WTC11 (cell line): ENCODE results near the gene TMEM8B. TPM values are rescaled to one million over a fixed set of nuclear protein-coding genes. Genes with fewer than 3 reads are reported as not detected.

ENCODE experiments used
- ATAC-seq: fragments of 200-7000 bp; cut with Tn5 transposase; 2 replicates; pipeline ENCODE4 v1.10.0; 2021; ENCODE audit warnings: mild to moderate bottlenecking, moderate library complexity
- Bru-seq: library from RNA; stranded (reverse); fragments of 400-500 nt; gene quantifications from one replicate; lab custom pipeline; 2021; lab: Mats Ljungman, UMichigan
- CTCF ChIA-PET: fragments of 300-600 bp; sonication (Branson Sonifier 250); formaldehyde crosslinking; loops from one replicate; lab custom pipeline; 2021; ENCODE audit warnings: antibody characterized with exemption; lab: Charles Lee
- POLR2A ChIA-PET: fragments of 350-600 bp; sonication (Branson Sonifier 250); formaldehyde crosslinking; loops from one replicate; lab custom pipeline; 2021; ENCODE audit warnings: antibody characterized with exemption; lab: Charles Lee
- DNase-seq: peaks from one replicate; pipeline ENCODE4 v3.0.0; 2021; ENCODE audit warnings: low spot score
- H3K27ac Mint-ChIP-seq: 2 replicates; pipeline ENCODE4 v1.8.0; 2021; ENCODE audit warnings: mixed read lengths
- H3K27me3 Mint-ChIP-seq: 2 replicates; pipeline ENCODE4 v1.8.0; 2021; ENCODE audit warnings: low read depth, mild to moderate bottlenecking, moderate library complexity, mixed read lengths
- H3K36me3 Mint-ChIP-seq: 2 replicates; pipeline ENCODE4 v1.8.0; 2021; ENCODE audit warnings: mixed read lengths
- H3K4me1 Mint-ChIP-seq: 2 replicates; pipeline ENCODE4 v1.8.0; 2022; ENCODE audit warnings: mixed read lengths
- H3K4me3 Mint-ChIP-seq: 2 replicates; pipeline ENCODE4 v1.8.0; 2021; ENCODE audit warnings: mild to moderate bottlenecking, moderate library complexity, mixed read lengths
- H3K9me3 Mint-ChIP-seq: 2 replicates; pipeline ENCODE4 v1.8.0; 2021; ENCODE audit warnings: mixed read lengths
- ATF2 ChIP-seq: sonication (generic); formaldehyde crosslinking; IDR thresholded peaks from 2 replicates; pipeline ENCODE4 v1.8.1; 2022; ENCODE audit warnings: low read depth, missing genetic modification reagents, borderline replicate concordance
- FOXP1 ChIP-seq: sonication (generic); formaldehyde crosslinking; IDR thresholded peaks from 2 replicates; pipeline ENCODE4 v1.8.0; 2022; ENCODE audit warnings: missing genetic modification reagents, mild to moderate bottlenecking, moderate library complexity, borderline replicate concordance
- KAT7 ChIP-seq: sonication (generic); formaldehyde crosslinking; IDR thresholded peaks from 2 replicates; pipeline ENCODE4 v1.8.1; 2023; ENCODE audit warnings: missing genetic modification reagents, mild to moderate bottlenecking, borderline replicate concordance
- NFATC4 ChIP-seq: fragments of 250-450 bp; sonication (Bioruptor Pico); IDR thresholded peaks from 2 replicates; pipeline ENCODE4 v1.9.0; 2021; ENCODE audit warnings: mild to moderate bottlenecking
- NFE2L1 ChIP-seq: sonication (generic); formaldehyde crosslinking; IDR thresholded peaks from 2 replicates; pipeline ENCODE4 v1.8.1; 2023; ENCODE audit warnings: missing genetic modification reagents
- NFYB ChIP-seq: sonication (generic); formaldehyde crosslinking; conservative IDR thresholded peaks from 2 replicates; pipeline ENCODE4 v1.8.0; 2022; ENCODE audit warnings: low read depth, missing genetic modification reagents
- NR1H2 ChIP-seq: sonication (generic); formaldehyde crosslinking; IDR thresholded peaks from 2 replicates; pipeline ENCODE4 v1.9.0; 2021; ENCODE audit warnings: mild to moderate bottlenecking, moderate library complexity, missing genetic modification reagents
- NR2C2 ChIP-seq: sonication (generic); formaldehyde crosslinking; IDR thresholded peaks from 2 replicates; pipeline ENCODE4 v1.8.0; 2022; ENCODE audit warnings: mild to moderate bottlenecking, missing genetic modification reagents
- NR3C1 ChIP-seq: sonication (generic); formaldehyde crosslinking; conservative IDR thresholded peaks from 2 replicates; pipeline ENCODE4 v1.8.1; 2023; ENCODE audit warnings: low read depth, mild to moderate bottlenecking, missing genetic modification reagents
- SMAD3 ChIP-seq: sonication (generic); formaldehyde crosslinking; IDR thresholded peaks from 2 replicates; pipeline ENCODE4 v1.8.0; 2022; ENCODE audit warnings: missing genetic modification reagents, mild to moderate bottlenecking, borderline replicate concordance
- SP1 ChIP-seq: sonication (generic); formaldehyde crosslinking; conservative IDR thresholded peaks from 2 replicates; pipeline ENCODE4 v1.8.1; 2022; ENCODE audit warnings: missing genetic modification reagents
- TEAD1 ChIP-seq: sonication (generic); formaldehyde crosslinking; IDR thresholded peaks from 2 replicates; pipeline ENCODE4 v1.8.0; 2022; ENCODE audit warnings: mild to moderate bottlenecking, missing genetic modification reagents
- ZNF317 ChIP-seq: sonication (generic); formaldehyde crosslinking; IDR thresholded peaks from 2 replicates; pipeline ENCODE4 v1.8.1; 2023; ENCODE audit warnings: low read depth, mild to moderate bottlenecking, moderate library complexity, missing genetic modification reagents, borderline replicate concordance
- ZNF396 ChIP-seq: fragments of 250-450 bp; sonication (Bioruptor Pico); IDR thresholded peaks from 2 replicates; pipeline ENCODE4 v1.8.0; 2021; ENCODE audit warnings: mild to moderate bottlenecking, moderate library complexity, borderline replicate concordance
- ZNF423 ChIP-seq: fragments of 250-450 bp; sonication (Bioruptor Pico); IDR thresholded peaks from 2 replicates; pipeline ENCODE4 v2.1.2; 2022; ENCODE audit warnings: mild to moderate bottlenecking, moderate library complexity
- long read RNA-seq, 3 experiments: library from RNA in 1 of 3; library from capped mRNA in 1 of 3; library from polyadenylated mRNA in 1 of 3; unstranded in 2 of 3; stranded (forward) in 1 of 3; transcript quantifications; one replicate each; pipeline ENCODE4 v2.0.0, GENCODE V29; 2021
- total RNA-seq: library from RNA; stranded (reverse); gene quantifications from 3 replicates; pipeline ENCODE4 v1.2.3, GENCODE V29; 2021
- TF ChIP-seq, protein P1 (sequence below): sonication (generic); formaldehyde crosslinking; IDR thresholded peaks from 2 replicates; pipeline ENCODE4 v1.8.0; 2022; ENCODE audit warnings: missing genetic modification reagents
- TF ChIP-seq, protein P2 (sequence below): fragments of 200-600 bp; IDR thresholded peaks from 2 replicates; pipeline ENCODE4 v1.8.0; 2022; ENCODE audit warnings: antibody characterized with exemption
- TF ChIP-seq, protein P3 (sequence below): sonication (generic); formaldehyde crosslinking; IDR thresholded peaks from 2 replicates; pipeline ENCODE4 v1.8.1; 2023; ENCODE audit warnings: mild to moderate bottlenecking, missing genetic modification reagents, moderate library complexity
- TF ChIP-seq, protein P4 (sequence below): sonication (generic); formaldehyde crosslinking; IDR thresholded peaks from 2 replicates; pipeline ENCODE4 v1.8.1; 2022; ENCODE audit warnings: low read depth, mild to moderate bottlenecking, moderate library complexity, missing genetic modification reagents, borderline replicate concordance
- TF ChIP-seq, protein P5 (sequence below): sonication (generic); formaldehyde crosslinking; conservative IDR thresholded peaks from 2 replicates; pipeline ENCODE4 v1.8.1; 2022; ENCODE audit warnings: mild to moderate bottlenecking, missing genetic modification reagents
- TF ChIP-seq, protein P6 (sequence below): fragments of 250-450 bp; sonication (Bioruptor Pico); IDR thresholded peaks from 2 replicates; pipeline ENCODE4 v1.9.0; 2021; ENCODE audit warnings: mild to moderate bottlenecking

The TMEM8B gene
- total RNA-seq = 9.5 to 10.8 TPM (median 10.2 TPM) in 3 replicates
- percentile 53 among the genes with signal in this experiment for Bru-seq, nascent RNA
- long read RNA-seq, experiment 1, full-length matches to known transcripts = 1 of 17 reads
- long read RNA-seq, experiment 1, partial matches to known transcripts = 2 of 17 reads
- long read RNA-seq, experiment 1, other reads (novel, unspliced or antisense) = 14 of 17 reads
- long read RNA-seq, experiment 2, partial matches to known transcripts = 1 of 10 reads
- long read RNA-seq, experiment 2, other reads (novel, unspliced or antisense) = 9 of 10 reads
- long read RNA-seq, experiment 3 = 0 reads

DNA sequence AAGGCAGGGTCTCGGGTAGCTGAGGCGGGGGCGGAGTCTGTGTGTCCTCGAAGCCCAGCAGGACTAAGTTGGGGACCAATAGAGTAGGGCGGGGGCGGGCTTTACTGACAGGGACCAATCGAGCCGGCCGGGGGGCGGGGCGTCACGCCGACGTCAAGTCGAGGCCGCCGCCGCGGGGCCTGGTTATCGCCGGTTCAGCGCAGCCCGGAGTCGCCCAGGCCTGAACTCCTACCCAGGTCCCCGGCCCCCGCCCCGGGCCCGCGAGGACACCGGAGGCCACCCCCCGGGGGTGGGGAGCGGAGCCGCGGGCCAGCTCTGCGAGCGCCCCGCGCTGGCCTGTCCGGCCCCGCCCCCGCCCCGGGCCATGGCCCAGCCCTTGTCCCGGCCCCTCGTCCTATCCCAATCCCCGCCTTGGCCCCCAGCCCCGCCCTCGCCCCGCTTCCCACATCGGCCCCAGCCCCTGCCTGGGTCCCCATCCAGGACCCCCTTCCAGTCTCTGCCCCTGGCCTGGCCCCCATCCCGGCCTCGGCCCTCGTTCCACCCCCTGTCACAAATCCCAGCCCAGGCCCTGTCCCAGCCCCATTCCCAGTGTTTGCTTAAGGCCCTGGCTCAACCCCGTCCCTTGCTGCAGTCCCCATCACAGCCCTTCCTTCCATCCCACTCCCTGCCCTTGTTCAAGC, at the start of gene TMEM8B:
Gene TMEM8B (plus strand): TSS at position 145 of the 680 bp plus-strand sequence. CDS start 220 bp downstream, at position 365.
- Mint-ChIP-seq H3K4me1 (peaks cover 21% of the 10 kb centered on the region), H3K9me3 (no peaks in the 10 kb centered on the region), H3K36me3 (no peaks in the 10 kb centered on the region), H3K4me3 (peak within 1 kb of the TSS; percentile 75), H3K27ac (peak within 1 kb of the TSS; percentile 77), H3K27me3 (peaks cover 2% of the 10 kb centered on the region; the same call in 1 of the 2 replicates)
- DNase-seq (peak; percentile 97), ATAC-seq (peak; percentile 91)
- ChIA-PET CTCF (interaction anchor here (0.6 to 2.7 kb wide), 19 partner anchors 10 to 226 kb away, joined by 3 to 27 read pairs (median 4); partner anchors contain the start of gene HINT2), POLR2A (interaction anchor here (0.7 to 1.0 kb wide), 3 partner anchors 15 to 39 kb away, joined by 3 to 5 read pairs (median 3); partner anchors contain the start of gene SPAG8)
- TF ChIP-seq KAT7 = no peak
- TF ChIP-seq ZNF317 = no peak
- TF ChIP-seq NR2C2 (CRISPR knock-in tag) = no peak
- TF ChIP-seq, protein P1, sequence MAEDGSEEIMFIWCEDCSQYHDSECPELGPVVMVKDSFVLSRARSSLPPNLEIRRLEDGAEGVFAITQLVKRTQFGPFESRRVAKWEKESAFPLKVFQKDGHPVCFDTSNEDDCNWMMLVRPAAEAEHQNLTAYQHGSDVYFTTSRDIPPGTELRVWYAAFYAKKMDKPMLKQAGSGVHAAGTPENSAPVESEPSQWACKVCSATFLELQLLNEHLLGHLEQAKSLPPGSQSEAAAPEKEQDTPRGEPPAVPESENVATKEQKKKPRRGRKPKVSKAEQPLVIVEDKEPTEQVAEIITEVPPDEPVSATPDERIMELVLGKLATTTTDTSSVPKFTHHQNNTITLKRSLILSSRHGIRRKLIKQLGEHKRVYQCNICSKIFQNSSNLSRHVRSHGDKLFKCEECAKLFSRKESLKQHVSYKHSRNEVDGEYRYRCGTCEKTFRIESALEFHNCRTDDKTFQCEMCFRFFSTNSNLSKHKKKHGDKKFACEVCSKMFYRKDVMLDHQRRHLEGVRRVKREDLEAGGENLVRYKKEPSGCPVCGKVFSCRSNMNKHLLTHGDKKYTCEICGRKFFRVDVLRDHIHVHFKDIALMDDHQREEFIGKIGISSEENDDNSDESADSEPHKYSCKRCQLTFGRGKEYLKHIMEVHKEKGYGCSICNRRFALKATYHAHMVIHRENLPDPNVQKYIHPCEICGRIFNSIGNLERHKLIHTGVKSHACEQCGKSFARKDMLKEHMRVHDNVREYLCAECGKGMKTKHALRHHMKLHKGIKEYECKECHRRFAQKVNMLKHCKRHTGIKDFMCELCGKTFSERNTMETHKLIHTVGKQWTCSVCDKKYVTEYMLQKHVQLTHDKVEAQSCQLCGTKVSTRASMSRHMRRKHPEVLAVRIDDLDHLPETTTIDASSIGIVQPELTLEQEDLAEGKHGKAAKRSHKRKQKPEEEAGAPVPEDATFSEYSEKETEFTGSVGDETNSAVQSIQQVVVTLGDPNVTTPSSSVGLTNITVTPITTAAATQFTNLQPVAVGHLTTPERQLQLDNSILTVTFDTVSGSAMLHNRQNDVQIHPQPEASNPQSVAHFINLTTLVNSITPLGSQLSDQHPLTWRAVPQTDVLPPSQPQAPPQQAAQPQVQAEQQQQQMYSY (CRISPR knock-in tag) = peak; percentile 62
- TF ChIP-seq SP1 (CRISPR knock-in tag) = 0 out of 2 replicates have a peak, but pooled peaks have one; percentile 46
- TF ChIP-seq FOXP1 (CRISPR knock-in tag) = no peak
- TF ChIP-seq NFATC4 (CRISPR knock-in tag) = no peak
- TF ChIP-seq NFYB (CRISPR knock-in tag) = peak; percentile 69; the same call in 1 of the 2 replicates
- TF ChIP-seq TEAD1 = no peak
- no peak for TF ChIP-seq ATF2 (CRISPR knock-in tag)

DNA sequence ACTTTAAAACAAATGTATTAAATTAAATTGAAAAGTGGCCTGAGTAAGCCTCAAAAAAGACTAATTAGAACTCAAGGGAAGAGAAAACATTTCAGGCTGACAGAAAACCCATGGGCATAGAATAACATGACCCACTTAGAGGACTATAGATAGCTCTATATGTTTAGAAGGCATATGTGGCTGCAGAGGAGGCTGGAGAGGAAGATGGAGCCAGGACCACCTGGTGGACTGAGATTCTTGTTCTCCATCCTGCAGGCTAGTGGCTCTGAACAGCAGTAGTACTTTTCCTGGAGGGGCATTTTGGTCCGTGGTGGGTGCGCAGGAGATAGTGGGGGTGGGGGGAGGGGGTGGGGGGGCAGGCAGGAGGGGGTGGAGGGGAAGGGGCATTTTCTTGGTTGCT, 48.0 kb upstream of the TMEM8B start:
- H3K36me3 Mint-ChIP-seq = peaks cover 15% of the 10 kb centered on the region
- peaks cover 2% of the 10 kb centered on the region for H3K4me1 Mint-ChIP-seq
- DNase-seq (no peak), ATAC-seq (no peak)
- no peak overlapping the region for H3K27ac Mint-ChIP-seq
- H3K4me3 Mint-ChIP-seq = no peak overlapping the region
- CTCF ChIA-PET = interaction anchor here (0.7 to 2.8 kb wide), 2 partner anchors 9 to 18 kb away, joined by 3 to 11 read pairs; no protein-coding TSS in a partner anchor
- H3K9me3 Mint-ChIP-seq = peaks cover 5% of the 10 kb centered on the region
- POLR2A ChIA-PET = no interaction called here
- no peaks in the 10 kb centered on the region for H3K27me3 Mint-ChIP-seq
- TF ChIP-seq NR3C1 = no peak
- TF ChIP-seq, protein P2, sequence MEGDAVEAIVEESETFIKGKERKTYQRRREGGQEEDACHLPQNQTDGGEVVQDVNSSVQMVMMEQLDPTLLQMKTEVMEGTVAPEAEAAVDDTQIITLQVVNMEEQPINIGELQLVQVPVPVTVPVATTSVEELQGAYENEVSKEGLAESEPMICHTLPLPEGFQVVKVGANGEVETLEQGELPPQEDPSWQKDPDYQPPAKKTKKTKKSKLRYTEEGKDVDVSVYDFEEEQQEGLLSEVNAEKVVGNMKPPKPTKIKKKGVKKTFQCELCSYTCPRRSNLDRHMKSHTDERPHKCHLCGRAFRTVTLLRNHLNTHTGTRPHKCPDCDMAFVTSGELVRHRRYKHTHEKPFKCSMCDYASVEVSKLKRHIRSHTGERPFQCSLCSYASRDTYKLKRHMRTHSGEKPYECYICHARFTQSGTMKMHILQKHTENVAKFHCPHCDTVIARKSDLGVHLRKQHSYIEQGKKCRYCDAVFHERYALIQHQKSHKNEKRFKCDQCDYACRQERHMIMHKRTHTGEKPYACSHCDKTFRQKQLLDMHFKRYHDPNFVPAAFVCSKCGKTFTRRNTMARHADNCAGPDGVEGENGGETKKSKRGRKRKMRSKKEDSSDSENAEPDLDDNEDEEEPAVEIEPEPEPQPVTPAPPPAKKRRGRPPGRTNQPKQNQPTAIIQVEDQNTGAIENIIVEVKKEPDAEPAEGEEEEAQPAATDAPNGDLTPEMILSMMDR = no peak
- no peak for TF ChIP-seq NFATC4 (CRISPR knock-in tag)
- no peak for TF ChIP-seq SMAD3 (CRISPR knock-in tag)
- TF ChIP-seq, protein P3, sequence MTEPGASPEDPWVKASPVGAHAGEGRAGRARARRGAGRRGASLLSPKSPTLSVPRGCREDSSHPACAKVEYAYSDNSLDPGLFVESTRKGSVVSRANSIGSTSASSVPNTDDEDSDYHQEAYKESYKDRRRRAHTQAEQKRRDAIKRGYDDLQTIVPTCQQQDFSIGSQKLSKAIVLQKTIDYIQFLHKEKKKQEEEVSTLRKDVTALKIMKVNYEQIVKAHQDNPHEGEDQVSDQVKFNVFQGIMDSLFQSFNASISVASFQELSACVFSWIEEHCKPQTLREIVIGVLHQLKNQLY (CRISPR knock-in tag) = no peak
- TF ChIP-seq, protein P4, sequence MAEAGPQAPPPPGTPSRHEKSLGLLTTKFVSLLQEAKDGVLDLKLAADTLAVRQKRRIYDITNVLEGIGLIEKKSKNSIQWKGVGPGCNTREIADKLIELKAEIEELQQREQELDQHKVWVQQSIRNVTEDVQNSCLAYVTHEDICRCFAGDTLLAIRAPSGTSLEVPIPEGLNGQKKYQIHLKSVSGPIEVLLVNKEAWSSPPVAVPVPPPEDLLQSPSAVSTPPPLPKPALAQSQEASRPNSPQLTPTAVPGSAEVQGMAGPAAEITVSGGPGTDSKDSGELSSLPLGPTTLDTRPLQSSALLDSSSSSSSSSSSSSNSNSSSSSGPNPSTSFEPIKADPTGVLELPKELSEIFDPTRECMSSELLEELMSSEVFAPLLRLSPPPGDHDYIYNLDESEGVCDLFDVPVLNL (CRISPR knock-in tag) = no peak
- no peak for TF ChIP-seq ZNF423 (CRISPR knock-in tag)
- TF ChIP-seq, protein P5, sequence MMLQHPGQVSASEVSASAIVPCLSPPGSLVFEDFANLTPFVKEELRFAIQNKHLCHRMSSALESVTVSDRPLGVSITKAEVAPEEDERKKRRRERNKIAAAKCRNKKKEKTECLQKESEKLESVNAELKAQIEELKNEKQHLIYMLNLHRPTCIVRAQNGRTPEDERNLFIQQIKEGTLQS = no peak
- no peak for TF ChIP-seq NR1H2 (CRISPR knock-in tag)
- TF ChIP-seq, protein P6, sequence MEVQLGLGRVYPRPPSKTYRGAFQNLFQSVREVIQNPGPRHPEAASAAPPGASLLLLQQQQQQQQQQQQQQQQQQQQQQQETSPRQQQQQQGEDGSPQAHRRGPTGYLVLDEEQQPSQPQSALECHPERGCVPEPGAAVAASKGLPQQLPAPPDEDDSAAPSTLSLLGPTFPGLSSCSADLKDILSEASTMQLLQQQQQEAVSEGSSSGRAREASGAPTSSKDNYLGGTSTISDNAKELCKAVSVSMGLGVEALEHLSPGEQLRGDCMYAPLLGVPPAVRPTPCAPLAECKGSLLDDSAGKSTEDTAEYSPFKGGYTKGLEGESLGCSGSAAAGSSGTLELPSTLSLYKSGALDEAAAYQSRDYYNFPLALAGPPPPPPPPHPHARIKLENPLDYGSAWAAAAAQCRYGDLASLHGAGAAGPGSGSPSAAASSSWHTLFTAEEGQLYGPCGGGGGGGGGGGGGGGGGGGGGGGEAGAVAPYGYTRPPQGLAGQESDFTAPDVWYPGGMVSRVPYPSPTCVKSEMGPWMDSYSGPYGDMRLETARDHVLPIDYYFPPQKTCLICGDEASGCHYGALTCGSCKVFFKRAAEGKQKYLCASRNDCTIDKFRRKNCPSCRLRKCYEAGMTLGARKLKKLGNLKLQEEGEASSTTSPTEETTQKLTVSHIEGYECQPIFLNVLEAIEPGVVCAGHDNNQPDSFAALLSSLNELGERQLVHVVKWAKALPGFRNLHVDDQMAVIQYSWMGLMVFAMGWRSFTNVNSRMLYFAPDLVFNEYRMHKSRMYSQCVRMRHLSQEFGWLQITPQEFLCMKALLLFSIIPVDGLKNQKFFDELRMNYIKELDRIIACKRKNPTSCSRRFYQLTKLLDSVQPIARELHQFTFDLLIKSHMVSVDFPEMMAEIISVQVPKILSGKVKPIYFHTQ (CRISPR knock-in tag) = no peak
- TF ChIP-seq ZNF396 (CRISPR knock-in tag) = no peak
- TF ChIP-seq NFE2L1 (CRISPR knock-in tag) = no peak
